HG03280 (cell line): Measurements from ENCODE around the gene HPS1.

Experiments used
- ATAC-seq: cut with Tn5 transposase; IDR thresholded peaks from one replicate; pipeline ENCODE4 v1.9.1; 2021; ENCODE audit warnings: mild to moderate bottlenecking, moderate library complexity; ENCODE audit not compliant: unreplicated experiment

The HPS1 gene

GRCh38 chr10:98446661-98447221 is at the start of gene HPS1:
HPS1 (minus strand) TSS chr10:98446935; CDS start chr10:98443240, 3,695 bp downstream.
- ATAC-seq = peak; percentile 91

DNA sequence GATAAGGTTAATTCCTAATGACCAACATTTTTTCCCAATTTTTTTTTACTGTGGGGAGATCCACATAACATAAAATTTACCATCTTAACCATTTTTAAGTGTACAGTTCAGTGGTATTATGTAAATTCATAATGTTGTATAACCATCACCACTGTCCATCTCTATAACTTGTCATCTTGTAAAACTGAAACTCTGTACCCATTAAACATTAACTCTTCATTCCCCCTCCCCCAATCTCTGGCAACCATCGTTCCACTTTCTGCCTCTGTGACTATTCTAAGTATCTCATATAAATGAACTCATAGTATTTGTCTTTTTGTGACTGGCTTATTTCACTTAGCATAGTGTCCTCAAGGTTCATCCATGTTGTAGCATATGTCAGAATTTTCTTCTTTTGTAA is 46.0 kb upstream of the HPS1 start:
- ATAC-seq = no peak

DNA sequence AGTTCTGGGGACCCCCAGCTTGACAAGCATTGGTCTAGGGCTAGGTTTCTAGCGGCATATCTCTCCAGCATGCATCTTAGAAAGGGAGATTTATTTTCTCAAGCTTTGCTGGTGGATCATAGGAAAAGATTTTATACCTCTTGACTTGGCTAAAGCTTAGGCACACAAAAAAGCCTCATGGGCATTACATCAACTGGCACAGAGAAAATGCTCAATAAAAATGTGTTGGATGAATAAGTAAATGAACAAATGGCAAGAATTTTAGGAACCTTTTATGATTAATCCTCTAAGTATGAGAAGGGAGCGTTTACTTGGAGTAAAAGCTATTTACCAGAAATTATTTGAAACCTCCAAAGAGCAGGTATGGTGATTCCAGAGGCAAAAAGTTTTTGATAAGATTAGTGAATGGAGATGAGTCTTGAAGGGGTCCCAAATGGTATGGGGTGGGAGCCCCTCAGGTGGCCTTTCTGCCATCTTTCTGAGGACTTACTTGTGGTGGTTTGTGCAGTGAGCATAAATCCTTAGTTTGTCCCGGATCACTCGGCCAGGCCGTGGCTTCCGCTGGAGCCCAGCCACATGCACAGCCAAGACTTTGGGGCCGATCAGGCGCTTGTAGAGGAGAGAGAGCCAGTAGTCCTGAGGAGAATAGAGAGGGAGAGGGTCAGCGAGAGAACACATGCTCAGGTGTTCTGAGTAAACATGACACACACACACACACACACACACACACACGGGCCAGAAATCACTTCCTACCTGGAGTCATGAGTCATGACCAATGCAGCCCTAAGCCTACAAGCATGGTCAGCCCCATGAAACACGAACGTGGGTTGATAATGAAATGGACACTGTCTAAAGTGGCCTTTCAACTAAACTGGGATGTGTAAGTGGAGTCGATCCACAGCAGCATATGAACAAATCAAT is 43.1 kb upstream of the HPS1 start:
- no peak for ATAC-seq

GRCh38 chr10:98488669-98489430 is 42.1 kb upstream of the HPS1 start:
- ATAC-seq = no peak

GRCh38 chr10:98487649-98488048 is 40.9 kb upstream of the HPS1 start:
- no peak for ATAC-seq

DNA sequence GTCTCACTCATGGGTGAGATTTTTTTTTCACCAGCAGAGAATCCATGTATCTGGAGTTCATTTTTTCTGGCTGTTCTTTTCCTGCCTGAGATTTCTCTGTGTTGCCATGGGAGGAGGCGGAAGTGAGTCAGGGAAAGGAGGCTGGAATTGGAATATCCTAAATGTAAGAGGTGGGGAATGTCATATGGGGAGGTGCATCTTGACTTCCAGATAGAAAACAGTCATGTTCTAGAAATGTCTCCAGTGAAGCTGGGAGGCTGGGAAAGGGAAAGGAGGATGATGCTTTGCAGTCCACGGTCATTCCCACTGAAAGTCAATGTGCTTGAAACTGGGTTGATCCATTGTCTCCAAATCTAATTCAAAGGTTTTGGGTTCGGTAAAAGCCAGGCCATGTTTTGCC is 39.7 kb upstream of the HPS1 start:
- ATAC-seq = no peak

DNA sequence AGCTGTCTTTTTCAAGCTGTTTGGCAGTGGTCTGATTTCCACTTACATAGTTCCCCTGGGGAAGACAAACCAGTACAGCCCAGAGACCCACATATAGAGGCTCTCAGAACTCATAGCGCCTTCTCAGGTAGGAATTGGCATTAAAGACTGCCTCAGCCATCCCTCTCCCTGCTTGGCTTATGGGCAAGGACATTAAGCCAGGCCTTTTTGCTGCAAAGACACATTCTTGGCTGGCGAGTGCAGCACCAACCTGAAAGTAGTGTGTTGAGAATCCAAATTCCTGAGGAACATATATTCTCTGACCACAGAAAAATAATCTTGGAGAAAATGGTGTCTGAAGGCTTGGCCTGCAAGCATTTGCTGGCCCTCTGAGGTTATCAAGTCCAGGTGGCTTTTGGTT is 39.2 kb upstream of the HPS1 start:
- no peak for ATAC-seq

DNA sequence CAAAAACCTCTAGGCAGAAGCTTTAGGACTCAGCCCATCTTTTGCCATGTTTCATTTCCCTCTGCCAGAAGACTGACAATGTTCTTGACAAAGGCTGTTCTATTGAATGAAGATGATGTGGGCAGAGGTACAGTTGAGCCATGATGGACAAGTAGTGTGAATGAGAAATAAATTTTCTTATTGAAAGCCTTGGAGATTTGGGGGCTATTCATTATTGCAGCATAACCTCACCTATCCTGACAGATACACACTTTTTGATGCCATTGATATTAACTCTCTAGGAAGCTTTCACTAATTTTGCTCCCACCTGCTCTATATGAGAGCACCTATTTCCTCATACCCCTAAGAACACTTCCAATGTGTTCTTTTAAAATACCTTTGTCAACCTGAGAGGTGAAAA is 36.9 kb upstream of the HPS1 start:
- ATAC-seq = no peak

GRCh38 chr10:98482096-98482495 is 35.4 kb upstream of the HPS1 start:
- ATAC-seq = no peak

- no peak for ATAC-seq
Observed at GRCh38 chr10:98481404-98481945, 34.7 kb upstream of the HPS1 start.

- ATAC-seq = peak; percentile 40
Observed at GRCh38 chr10:98478430-98479222, 31.9 kb upstream of the HPS1 start.

DNA sequence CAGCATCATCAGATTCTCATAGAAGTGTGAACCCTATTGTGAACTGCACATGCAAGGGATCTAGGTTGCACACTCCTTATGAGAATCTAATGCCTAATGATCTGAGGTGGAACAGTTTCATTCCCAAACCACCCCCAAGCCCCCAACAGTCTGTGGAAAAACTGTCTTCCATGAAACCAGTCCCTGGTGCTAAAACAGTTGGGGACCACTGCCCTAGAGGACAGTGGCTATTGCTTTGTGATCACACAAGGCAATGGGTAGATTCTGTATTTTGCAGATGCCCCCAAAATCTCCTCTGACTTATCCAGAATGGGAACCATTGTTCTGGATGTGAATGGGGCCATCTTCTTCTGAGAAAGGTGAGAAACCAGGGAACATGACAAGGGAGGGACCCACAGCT is 31.1 kb upstream of the HPS1 start:
- no peak for ATAC-seq

GRCh38 chr10:98474628-98475027 is 27.9 kb upstream of the HPS1 start:
- ATAC-seq = peak; percentile 59

GRCh38 chr10:98472196-98472595 is 25.5 kb upstream of the HPS1 start:
- no peak for ATAC-seq

- ATAC-seq = no peak
Observed at GRCh38 chr10:98470850-98471249, 24.1 kb upstream of the HPS1 start.

DNA sequence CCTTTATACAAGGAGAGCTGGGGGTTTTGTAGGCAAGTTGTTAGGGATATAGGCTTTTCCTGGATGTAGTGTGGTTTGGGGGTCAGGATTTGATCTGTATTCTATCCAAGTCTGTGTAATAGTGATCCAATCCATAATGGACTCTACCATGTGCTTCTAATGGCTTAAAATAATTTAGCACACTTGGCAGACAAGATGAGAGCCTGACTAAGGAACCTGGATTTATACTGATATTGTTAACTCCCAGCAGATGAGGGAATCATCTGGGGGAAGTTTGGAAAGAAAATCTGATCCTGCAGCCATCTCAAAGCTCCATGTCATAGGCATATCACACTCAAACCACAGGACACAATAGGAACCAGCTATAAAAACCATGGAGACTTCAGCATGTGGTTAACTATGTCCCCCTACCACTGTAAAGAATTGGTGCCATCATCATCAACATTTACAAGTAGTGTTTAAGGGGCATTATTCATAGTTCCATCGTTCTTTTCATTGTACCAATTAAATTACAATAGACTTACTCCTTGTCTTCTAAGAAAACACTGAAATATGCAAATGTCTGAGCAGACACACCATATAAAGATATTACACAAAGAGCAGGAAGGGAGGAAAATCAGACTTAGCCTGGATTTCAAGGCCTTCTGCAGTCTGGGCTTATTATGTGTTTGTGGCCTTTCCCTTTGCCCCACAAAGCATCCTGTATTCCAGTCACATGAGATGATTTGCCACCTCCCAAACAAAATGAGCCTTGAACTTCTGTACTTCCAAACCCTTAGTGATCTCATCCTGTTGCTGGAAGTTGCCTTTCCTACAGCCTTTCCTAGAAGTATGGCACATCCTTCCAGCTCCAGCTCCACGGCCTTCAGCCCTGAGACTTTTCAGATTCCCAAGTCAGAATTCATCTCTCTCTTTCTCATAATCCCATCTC is 22.5 kb upstream of the HPS1 start:
- no peak for ATAC-seq

DNA sequence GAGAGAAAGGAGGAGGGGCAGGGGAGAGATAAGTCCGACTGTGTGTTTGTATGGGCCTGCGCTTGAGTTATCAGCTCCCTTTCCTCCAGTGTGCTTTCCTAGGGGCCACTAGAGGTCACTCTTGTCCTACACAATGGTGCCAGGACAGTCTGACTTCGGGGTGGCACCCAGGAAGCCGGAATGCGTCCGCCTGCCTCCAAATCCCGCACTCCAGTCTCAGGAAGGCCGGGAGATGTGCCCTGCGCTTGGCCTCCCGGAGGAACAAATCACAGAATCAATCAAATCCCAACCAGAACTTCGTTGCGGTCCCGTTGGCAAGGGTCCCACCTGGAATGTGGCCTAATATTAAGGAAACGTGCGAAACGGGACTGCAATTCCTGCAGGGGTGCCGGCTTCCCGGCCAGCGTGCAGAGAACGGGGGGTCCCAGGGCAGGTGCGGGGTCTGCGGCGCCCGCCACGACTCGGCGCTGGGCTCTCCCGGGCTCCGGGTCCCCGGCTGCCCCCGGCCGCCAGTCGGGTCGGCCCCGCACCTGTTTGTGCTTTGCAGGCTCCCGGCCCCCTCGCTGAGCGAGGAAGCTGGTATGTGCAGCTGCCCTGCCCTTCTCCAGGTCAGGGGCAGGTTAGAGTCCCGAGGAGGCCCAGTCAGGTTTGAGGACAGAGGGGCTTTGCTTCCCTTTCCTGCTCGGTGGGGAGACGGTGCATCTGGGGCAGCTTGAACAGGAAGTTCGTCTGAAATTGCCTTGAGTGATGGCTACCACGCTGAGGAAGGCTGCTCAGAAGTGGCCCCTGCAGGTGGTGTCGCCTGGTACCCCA is 21.0 kb upstream of the HPS1 start:
- ATAC-seq = peak; percentile 93

DNA sequence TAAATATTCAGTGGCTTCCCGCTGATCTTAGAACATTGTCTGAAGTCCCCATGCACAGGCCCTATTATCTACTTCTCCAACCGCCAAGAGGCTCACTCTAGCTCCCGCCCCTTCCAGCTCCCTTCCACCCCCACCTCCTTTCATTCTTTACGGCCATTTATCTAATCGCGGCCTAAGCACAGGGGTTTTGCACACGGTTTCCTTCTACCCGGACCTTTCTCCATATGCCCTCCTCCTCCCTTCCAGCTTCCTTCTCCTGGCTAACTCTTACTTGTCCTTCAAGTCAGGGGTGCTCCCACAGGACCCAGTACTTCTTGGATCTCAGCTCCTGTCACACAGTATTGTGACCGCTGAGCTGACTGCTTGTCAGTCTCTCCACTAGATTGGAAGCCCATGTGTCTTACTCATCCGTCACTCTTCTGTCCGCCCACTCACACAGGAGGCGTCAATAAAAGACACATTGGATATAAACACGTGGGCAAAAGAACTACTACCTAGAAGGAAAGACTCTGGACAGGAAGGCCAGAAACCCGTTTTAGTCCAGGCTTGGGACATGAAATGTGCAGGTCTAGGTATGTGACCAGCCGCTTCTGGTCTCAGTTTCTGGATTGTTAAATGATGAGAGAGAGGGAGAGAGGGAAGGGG is 20.2 kb upstream of the HPS1 start:
- ATAC-seq = no peak
